Smooth muscle cell (in vitro differentiated cells): ENCODE data around the gene TMEM61. TPM values are rescaled to one million over a fixed set of nuclear protein-coding genes. Genes with fewer than 3 reads are reported as not detected.

Experiments used
- DNase-seq: peaks from one replicate; lab custom pipeline; 2025; ENCODE audit not compliant: unreplicated experiment; lab: John Stamatoyannopoulos, UW
- H2AFZ ChIP-seq: fragments of 200-600 bp; sonication (generic); 2 replicates; pipeline ENCODE4 v1.6.0; 2016; ENCODE audit warnings: antibody characterized with exemption, low read depth, mild to moderate bottlenecking
- H3F3A ChIP-seq: fragments of 200-600 bp; sonication (generic); 2 replicates; pipeline ENCODE4 v1.6.0; 2017; ENCODE audit warnings: antibody characterized with exemption, low read depth
- H3K27ac ChIP-seq: fragments of 200-600 bp; sonication (generic); 2 replicates; pipeline ENCODE4 v1.5.1; 2016; ENCODE audit warnings: low read depth, mild to moderate bottlenecking
- H3K27me3 ChIP-seq: fragments of 200-600 bp; sonication (generic); 2 replicates; pipeline ENCODE4 v1.6.1; 2016; ENCODE audit warnings: low read depth, mild to moderate bottlenecking
- H3K36me3 ChIP-seq: fragments of 200-600 bp; sonication (generic); 2 replicates; pipeline ENCODE4 v1.5.1; 2016; ENCODE audit warnings: low read depth
- H3K4me1 ChIP-seq: fragments of 200-600 bp; sonication (generic); 2 replicates; pipeline ENCODE4 v1.5.1; 2016; ENCODE audit warnings: low read depth
- H3K4me2 ChIP-seq: fragments of 200-600 bp; sonication (generic); 2 replicates; pipeline ENCODE4 v1.6.0; 2016; ENCODE audit warnings: mild to moderate bottlenecking
- H3K4me3 ChIP-seq: fragments of 200-600 bp; sonication (generic); 2 replicates; pipeline ENCODE4 v1.5.1; 2016; ENCODE audit warnings: mild to moderate bottlenecking
- H3K79me2 ChIP-seq: fragments of 200-600 bp; sonication (generic); 2 replicates; pipeline ENCODE4 v1.6.0; 2016; ENCODE audit warnings: low read depth, mild to moderate bottlenecking
- H3K9ac ChIP-seq: fragments of 200-600 bp; sonication (generic); 2 replicates; pipeline ENCODE4 v1.6.0; 2016; ENCODE audit warnings: low read depth
- H3K9me3 ChIP-seq: fragments of 200-600 bp; sonication (generic); replicated peaks from 2 replicates; pipeline ENCODE4 v1.5.1; 2016; ENCODE audit warnings: low read depth
- H4K20me1 ChIP-seq: fragments of 200-600 bp; sonication (generic); 2 replicates; pipeline ENCODE4 v1.6.0; 2016; ENCODE audit warnings: low read depth
- CTCF ChIP-seq: fragments of 200-600 bp; sonication (generic); IDR thresholded peaks from 2 replicates; pipeline ENCODE4 v1.5.1; 2017; ENCODE audit warnings: borderline replicate concordance, mild to moderate bottlenecking, antibody characterized with exemption; ENCODE audit not compliant: insufficient read depth, poor library complexity, severe bottlenecking
- WGBS: methylation state at CpG from one replicate; pipeline ENCODE4 v1.1.7; 2016; ENCODE audit warnings: low lambda C conversion rate; 5-methylcytosine and 5-hydroxymethylcytosine counted together
- polyA plus RNA-seq: library from polyadenylated mRNA; unstranded; fragments of >200 nt; fragmentation: Nextera tagmentation; extraction: Ambion mirVana; gene quantifications from 2 replicates; pipeline ENCODE4 v1.2.1, GENCODE V29; 2016
- total RNA-seq: library from RNA; depleted of rRNA; stranded (reverse); fragments of >200 nt; gene quantifications from 2 replicates; pipeline ENCODE4 v1.2.3, GENCODE V29; 2014

Gene TMEM61
- total and polyA plus RNA-seq, 2 experiments from 2014 or later: 0.13 to 0.86 TPM

- TF ChIP-seq CTCF: no peak
- no peaks in the 10 kb centered on the region for H3F3A ChIP-seq
- no peaks in the 10 kb centered on the region for H3K4me1 ChIP-seq
- no peaks in the 10 kb centered on the region for H3K9me3 ChIP-seq
- H3K79me2 ChIP-seq: no peaks in the 10 kb centered on the region
- H3K36me3 ChIP-seq: no peaks in the 10 kb centered on the region
- H3K27me3 ChIP-seq: no peaks in the 10 kb centered on the region
- no peaks in the 10 kb centered on the region for H4K20me1 ChIP-seq
- 81% methylated on average over 7 of the region's 7 CpGs for WGBS
- no peak overlapping the region for H3K4me3 ChIP-seq
- H3K9ac ChIP-seq: no peak overlapping the region
- no peak for DNase-seq
- H2AFZ ChIP-seq: no peak overlapping the region
- H3K27ac ChIP-seq: no peak overlapping the region
- no peak overlapping the region for H3K4me2 ChIP-seq
These were observed 14.6 kb upstream of the TMEM61 start for GRCh38 chr1:54965624-54966340.

GRCh38 chr1:54967372-54967771 is 13.1 kb upstream of the TMEM61 start:
- Histone ChIP-seq H3K9me3 (no peaks in the 10 kb centered on the region), H3K4me1 (no peaks in the 10 kb centered on the region), H3F3A (no peaks in the 10 kb centered on the region), H3K4me3 (no peak overlapping the region), H3K27me3 (no peaks in the 10 kb centered on the region), H3K27ac (no peak overlapping the region), H3K9ac (no peak overlapping the region), H3K79me2 (no peaks in the 10 kb centered on the region), H4K20me1 (no peaks in the 10 kb centered on the region), H2AFZ (no peak overlapping the region), H3K36me3 (no peaks in the 10 kb centered on the region), H3K4me2 (no peak overlapping the region)
- WGBS: 55% methylated on average over 5 of the region's 5 CpGs
- DNase-seq: no peak
- no peak for TF ChIP-seq CTCF

GRCh38 chr1:54968551-54968950 is 11.9 kb upstream of the TMEM61 start:
- Histone ChIP-seq H3K27me3 (no peaks in the 10 kb centered on the region), H3K9me3 (no peaks in the 10 kb centered on the region), H3K79me2 (no peaks in the 10 kb centered on the region), H3K36me3 (no peaks in the 10 kb centered on the region), H3K9ac (no peak overlapping the region), H3K4me2 (no peak overlapping the region), H3K4me1 (peaks cover 2% of the 10 kb centered on the region), H3K27ac (no peak overlapping the region), H4K20me1 (no peaks in the 10 kb centered on the region), H3F3A (no peaks in the 10 kb centered on the region), H3K4me3 (no peak overlapping the region), H2AFZ (no peak overlapping the region)
- WGBS: 92% methylated on average over 4 of the region's 4 CpGs
- TF ChIP-seq CTCF: no peak
- no peak for DNase-seq

- no peak overlapping the region for H3K27ac ChIP-seq
- H3K4me1 ChIP-seq: peaks cover 2% of the 10 kb centered on the region
- WGBS: 93% methylated on average over 1 of the region's 1 CpG
These were observed 10.5 kb upstream of the TMEM61 start for GRCh38 chr1:54969879-54970278.

More at GRCh38 chr1:54969879-54970278, 10.5 kb upstream of the TMEM61 start:
- Histone ChIP-seq H3K4me2 (no peak overlapping the region), H3K4me3 (no peak overlapping the region), H2AFZ (no peak overlapping the region), H3K36me3 (no peaks in the 10 kb centered on the region), H3K27me3 (no peaks in the 10 kb centered on the region), H3F3A (no peaks in the 10 kb centered on the region), H3K79me2 (no peaks in the 10 kb centered on the region), H3K9ac (no peak overlapping the region), H4K20me1 (no peaks in the 10 kb centered on the region), H3K9me3 (no peaks in the 10 kb centered on the region)
- DNase-seq: no peak
- TF ChIP-seq CTCF: no peak
